ENCODE results near the gene ARHGAP32. TPM values are rescaled to one million over a fixed set of nuclear protein-coding genes. Genes with fewer than 3 reads are reported as not detected.
A peak's percentile ranks its signal among the peaks of the same experiment; 100 is the strongest.

Gene ARHGAP32
- total RNA-seq, 2 experiments from 2014 or later = not detected

GRCh38 chr11:128949791-128950454 is 242.2 kb downstream of the ARHGAP32 start:
- ChIA-PET CTCF (ENCODE audit: unreplicated experiment) (interaction anchor here (0.6 kb wide), 1 partner anchor 773 kb away, joined by 3 read pairs; no protein-coding TSS in a partner anchor), POLR2A (no interaction called here)
- no peak overlapping the region for H3K4me2 ChIP-seq (ENCODE audit: low read length)

DNA sequence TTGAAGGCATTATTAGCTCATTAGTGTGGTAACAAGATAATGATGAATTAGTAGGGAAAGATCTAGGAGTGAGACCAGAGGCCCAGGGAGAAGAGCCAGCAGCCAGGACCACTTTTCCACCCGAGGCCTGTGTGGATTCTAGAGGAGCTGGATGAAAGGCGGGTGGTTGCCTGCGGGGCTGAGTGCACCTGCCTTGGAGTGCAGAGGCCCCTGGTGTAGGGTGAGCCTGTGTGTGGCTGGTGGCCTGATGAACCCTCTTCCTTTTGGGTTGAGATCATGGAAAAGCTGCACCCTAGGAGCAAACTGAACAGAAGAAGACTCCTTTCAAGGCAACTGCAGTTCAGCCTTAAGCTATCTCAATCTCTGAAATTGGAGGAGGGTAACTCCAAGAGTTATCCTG is 243.5 kb downstream of the ARHGAP32 start:
- H3K4me2 ChIP-seq (ENCODE audit: low read length) = no peak overlapping the region
- no peaks in the 10 kb centered on the region for H3K9me3 ChIP-seq (ENCODE audit: low read length)
- intact Hi-C loops (cut with micrococcal nuclease; ENCODE audit: unreplicated experiment) = no loop called here
- H3K36me3 ChIP-seq (ENCODE audit: insufficient read depth, low read length) = no peaks in the 10 kb centered on the region
- H2AFZ ChIP-seq (ENCODE audit: low read length) = no peak overlapping the region
- no peaks in the 10 kb centered on the region for H3K4me1 ChIP-seq (ENCODE audit: insufficient read depth, low read length, poor library complexity, severe bottlenecking)
- TF ChIP-seq EZH2phosphoT487 (IDR thresholded peaks at IDR 0.05; ENCODE audit: borderline replicate concordance, low read depth, low read length) = no peak
- TF ChIP-seq, protein P1, sequence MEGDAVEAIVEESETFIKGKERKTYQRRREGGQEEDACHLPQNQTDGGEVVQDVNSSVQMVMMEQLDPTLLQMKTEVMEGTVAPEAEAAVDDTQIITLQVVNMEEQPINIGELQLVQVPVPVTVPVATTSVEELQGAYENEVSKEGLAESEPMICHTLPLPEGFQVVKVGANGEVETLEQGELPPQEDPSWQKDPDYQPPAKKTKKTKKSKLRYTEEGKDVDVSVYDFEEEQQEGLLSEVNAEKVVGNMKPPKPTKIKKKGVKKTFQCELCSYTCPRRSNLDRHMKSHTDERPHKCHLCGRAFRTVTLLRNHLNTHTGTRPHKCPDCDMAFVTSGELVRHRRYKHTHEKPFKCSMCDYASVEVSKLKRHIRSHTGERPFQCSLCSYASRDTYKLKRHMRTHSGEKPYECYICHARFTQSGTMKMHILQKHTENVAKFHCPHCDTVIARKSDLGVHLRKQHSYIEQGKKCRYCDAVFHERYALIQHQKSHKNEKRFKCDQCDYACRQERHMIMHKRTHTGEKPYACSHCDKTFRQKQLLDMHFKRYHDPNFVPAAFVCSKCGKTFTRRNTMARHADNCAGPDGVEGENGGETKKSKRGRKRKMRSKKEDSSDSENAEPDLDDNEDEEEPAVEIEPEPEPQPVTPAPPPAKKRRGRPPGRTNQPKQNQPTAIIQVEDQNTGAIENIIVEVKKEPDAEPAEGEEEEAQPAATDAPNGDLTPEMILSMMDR (conservative IDR thresholded peaks at IDR 0.05; ENCODE audit: low read length) = 0 out of 2 replicates have a peak, but pooled peaks have one; percentile 26
- BruUV-seq (replicated peaks) = no TSS peak
- H3K79me2 ChIP-seq (ENCODE audit: insufficient read depth, low read depth, low read length) = no peaks in the 10 kb centered on the region
- POLR2A ChIA-PET = interaction anchor here (0.6 to 0.9 kb wide), 2 partner anchors 9 to 1635 kb away, joined by 3 read pairs; no protein-coding TSS in a partner anchor
- DNase-seq (ENCODE audit: low spot score) = no peak
- no peaks in the 10 kb centered on the region for H4K20me1 ChIP-seq (ENCODE audit: insufficient read depth, low read length)
- H3K9me2 ChIP-seq (ENCODE audit: insufficient read depth, low read length) = no peaks in the 10 kb centered on the region
- no peak overlapping the region for H3K4me3 ChIP-seq (ENCODE audit: low read depth, low read length, poor library complexity, severe bottlenecking)
- H3K27ac ChIP-seq (ENCODE audit: low read depth, low read length, poor library complexity, severe bottlenecking) = no peak overlapping the region
- CTCF ChIA-PET (ENCODE audit: unreplicated experiment) = interaction anchor here (0.7 kb wide), 1 partner anchor 609 kb away, joined by 3 read pairs; no protein-coding TSS in a partner anchor

More at GRCh38 chr11:128949791-128950454, 242.2 kb downstream of the ARHGAP32 start:
- Histone ChIP-seq H3K4me1 (ENCODE audit: insufficient read depth, low read length, poor library complexity, severe bottlenecking) (no peaks in the 10 kb centered on the region), H3K9me2 (ENCODE audit: insufficient read depth, low read length) (no peaks in the 10 kb centered on the region), H3K9me3 (ENCODE audit: low read length) (no peaks in the 10 kb centered on the region), H3K36me3 (ENCODE audit: insufficient read depth, low read length) (no peaks in the 10 kb centered on the region), H3K4me3 (ENCODE audit: low read depth, low read length, poor library complexity, severe bottlenecking) (no peak overlapping the region), H3K27ac (ENCODE audit: low read depth, low read length, poor library complexity, severe bottlenecking) (no peak overlapping the region), H4K20me1 (ENCODE audit: insufficient read depth, low read length) (no peaks in the 10 kb centered on the region), H2AFZ (ENCODE audit: low read length) (no peak overlapping the region), H3K79me2 (ENCODE audit: insufficient read depth, low read depth, low read length) (no peaks in the 10 kb centered on the region)
- DNase-seq (ENCODE audit: low spot score) = no peak
- intact Hi-C loops (cut with micrococcal nuclease; ENCODE audit: unreplicated experiment) = loop anchor here (10.0 kb wide), 1 partner anchor 315 kb away; no protein-coding TSS in a partner anchor
- TF ChIP-seq, protein P1 (conservative IDR thresholded peaks at IDR 0.05; ENCODE audit: low read length) = no peak
- TF ChIP-seq EZH2phosphoT487 (IDR thresholded peaks at IDR 0.05; ENCODE audit: borderline replicate concordance, low read depth, low read length) = no peak
- BruUV-seq (replicated peaks) = no TSS peak

DNA sequence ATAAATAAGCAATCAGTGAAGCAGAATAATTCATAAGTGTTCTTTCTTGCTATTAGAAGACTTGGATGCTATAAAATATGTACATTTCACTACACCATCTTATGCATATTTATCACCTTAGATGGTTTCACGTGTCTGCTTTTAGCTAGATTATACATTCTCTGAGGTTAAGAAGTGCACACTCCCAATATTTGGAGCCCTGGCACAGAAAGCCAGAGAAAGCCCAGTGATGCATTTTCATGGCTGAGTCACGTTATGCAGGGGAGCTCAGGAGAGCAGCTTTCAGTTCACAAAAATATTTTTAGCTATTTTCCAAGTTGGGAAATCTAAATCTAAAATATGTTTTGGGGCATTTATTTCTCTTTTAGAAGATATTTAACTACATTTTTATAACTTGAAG is 244.4 kb downstream of the ARHGAP32 start:
- no peak overlapping the region for H3K4me2 ChIP-seq (ENCODE audit: low read length)
- H4K20me1 ChIP-seq (ENCODE audit: insufficient read depth, low read length) = no peaks in the 10 kb centered on the region
- ChIA-PET POLR2A (interaction anchor here (0.6 to 0.7 kb wide), 2 partner anchors 90 to 1634 kb away, joined by 3 read pairs; no protein-coding TSS in a partner anchor), CTCF (ENCODE audit: unreplicated experiment) (interaction anchor here (0.7 kb wide), 1 partner anchor 608 kb away, joined by 3 read pairs; no protein-coding TSS in a partner anchor)
- no TSS peak for BruUV-seq (replicated peaks)
- no peak overlapping the region for H2AFZ ChIP-seq (ENCODE audit: low read length)
- H3K27ac ChIP-seq (ENCODE audit: low read depth, low read length, poor library complexity, severe bottlenecking) = no peak overlapping the region
- no peaks in the 10 kb centered on the region for H3K4me1 ChIP-seq (ENCODE audit: insufficient read depth, low read length, poor library complexity, severe bottlenecking)
- TF ChIP-seq, protein P1 (conservative IDR thresholded peaks at IDR 0.05; ENCODE audit: low read length) = no peak
- TF ChIP-seq EZH2phosphoT487 (IDR thresholded peaks at IDR 0.05; ENCODE audit: borderline replicate concordance, low read depth, low read length) = no peak
- no peaks in the 10 kb centered on the region for H3K79me2 ChIP-seq (ENCODE audit: insufficient read depth, low read depth, low read length)
- no peaks in the 10 kb centered on the region for H3K9me2 ChIP-seq (ENCODE audit: insufficient read depth, low read length)
- H3K4me3 ChIP-seq (ENCODE audit: low read depth, low read length, poor library complexity, severe bottlenecking) = no peak overlapping the region
- H3K9me3 ChIP-seq (ENCODE audit: low read length) = no peaks in the 10 kb centered on the region
- no peaks in the 10 kb centered on the region for H3K36me3 ChIP-seq (ENCODE audit: insufficient read depth, low read length)
- intact Hi-C loops (cut with micrococcal nuclease; ENCODE audit: unreplicated experiment) = no loop called here
- DNase-seq (ENCODE audit: low spot score) = no peak
